ENCODE data around the gene MRS2.

DNA sequence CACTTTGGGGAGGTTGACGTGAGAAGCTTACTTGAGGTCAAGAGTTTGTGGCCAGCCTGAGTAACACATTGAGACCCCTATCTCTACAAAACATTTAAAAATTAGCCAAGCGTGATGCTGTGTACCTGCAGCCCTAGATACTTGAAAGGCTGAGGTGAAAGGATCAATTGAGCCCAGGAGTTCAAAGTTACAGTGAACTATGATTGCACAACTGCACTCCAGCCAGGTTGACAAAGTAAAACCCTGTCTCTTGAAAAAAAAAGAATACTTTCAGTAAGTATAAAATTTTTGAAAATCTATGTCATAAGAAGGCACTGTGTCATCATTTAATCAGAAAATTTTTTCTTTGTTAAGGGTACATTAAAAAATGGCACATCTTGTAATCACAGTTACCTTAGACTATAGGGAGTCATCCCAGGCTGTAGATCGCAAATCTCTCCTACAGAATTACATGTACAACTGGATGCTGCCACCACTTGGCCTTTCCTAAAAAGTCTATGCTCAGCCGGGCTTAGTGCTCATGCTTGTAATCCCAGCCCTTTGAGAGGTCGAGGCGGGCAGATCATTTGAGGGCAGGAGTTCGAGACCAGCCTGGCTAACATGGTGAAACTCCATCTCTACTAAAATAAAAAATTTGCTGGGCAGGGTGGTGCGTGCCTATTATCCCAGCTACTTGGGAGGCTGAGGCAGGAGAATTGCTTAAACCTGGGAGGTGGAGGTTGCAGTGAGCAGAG, 17.0 kb upstream of the MRS2 start:
- TF ChIP-seq, protein P1, sequence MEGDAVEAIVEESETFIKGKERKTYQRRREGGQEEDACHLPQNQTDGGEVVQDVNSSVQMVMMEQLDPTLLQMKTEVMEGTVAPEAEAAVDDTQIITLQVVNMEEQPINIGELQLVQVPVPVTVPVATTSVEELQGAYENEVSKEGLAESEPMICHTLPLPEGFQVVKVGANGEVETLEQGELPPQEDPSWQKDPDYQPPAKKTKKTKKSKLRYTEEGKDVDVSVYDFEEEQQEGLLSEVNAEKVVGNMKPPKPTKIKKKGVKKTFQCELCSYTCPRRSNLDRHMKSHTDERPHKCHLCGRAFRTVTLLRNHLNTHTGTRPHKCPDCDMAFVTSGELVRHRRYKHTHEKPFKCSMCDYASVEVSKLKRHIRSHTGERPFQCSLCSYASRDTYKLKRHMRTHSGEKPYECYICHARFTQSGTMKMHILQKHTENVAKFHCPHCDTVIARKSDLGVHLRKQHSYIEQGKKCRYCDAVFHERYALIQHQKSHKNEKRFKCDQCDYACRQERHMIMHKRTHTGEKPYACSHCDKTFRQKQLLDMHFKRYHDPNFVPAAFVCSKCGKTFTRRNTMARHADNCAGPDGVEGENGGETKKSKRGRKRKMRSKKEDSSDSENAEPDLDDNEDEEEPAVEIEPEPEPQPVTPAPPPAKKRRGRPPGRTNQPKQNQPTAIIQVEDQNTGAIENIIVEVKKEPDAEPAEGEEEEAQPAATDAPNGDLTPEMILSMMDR (IDR thresholded peaks at IDR 0.05 in 4 of 5, conservative IDR thresholded peaks at IDR 0.05 in 1 of 5) = no peak
- no peak for TF ChIP-seq POLR2A (IDR thresholded peaks at IDR 0.05)

Measured in gastrocnemius medialis (tissue), 4 donors.